IMR-90 (cell line): ENCODE measurements around the gene ASS1.

ENCODE experiments used
- MXI1 ChIP-seq: IDR thresholded peaks from 2 replicates; pipeline ENCODE4 v1.6.1; 2012; ENCODE audit warnings: low read depth, mild to moderate bottlenecking, low read length, moderate library complexity, borderline replicate concordance
- POLR2A ChIP-seq: IDR thresholded peaks from 2 replicates; pipeline ENCODE4 v1.6.1; 2012; ENCODE audit warnings: mild to moderate bottlenecking, low read depth, low read length
- RAD21 ChIP-seq: IDR thresholded peaks from 2 replicates; pipeline ENCODE4 v1.6.1; 2012; ENCODE audit warnings: low read length, improper control_type of control experiment
- TF ChIP-seq, protein P1 (sequence below): conservative IDR thresholded peaks from 2 replicates; pipeline ENCODE4 v1.5.1; 2012; ENCODE audit warnings: mild to moderate bottlenecking, low read depth, low read length, improper control_type of control experiment

DNA sequence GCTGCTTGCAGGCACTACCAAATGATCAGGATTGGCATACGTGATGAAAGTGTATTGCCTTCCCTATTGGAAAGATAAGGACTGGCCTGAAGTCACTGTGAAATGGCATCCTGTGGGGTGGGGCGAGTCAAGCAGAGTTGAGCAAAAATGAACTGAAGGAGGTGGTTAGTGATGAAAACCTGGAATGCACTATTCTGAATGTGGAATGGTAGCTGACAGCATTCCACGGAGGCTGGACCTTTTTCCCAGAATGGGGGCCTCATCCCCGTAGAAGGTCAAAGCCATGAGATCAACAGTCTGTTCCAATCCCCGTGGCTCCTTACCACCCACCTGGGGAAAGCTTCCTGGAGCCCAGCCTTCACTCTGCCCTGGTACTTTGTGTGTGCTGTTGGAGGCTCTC lies 37.7 kb downstream of the ASS1 start:
- TF ChIP-seq, protein P1, sequence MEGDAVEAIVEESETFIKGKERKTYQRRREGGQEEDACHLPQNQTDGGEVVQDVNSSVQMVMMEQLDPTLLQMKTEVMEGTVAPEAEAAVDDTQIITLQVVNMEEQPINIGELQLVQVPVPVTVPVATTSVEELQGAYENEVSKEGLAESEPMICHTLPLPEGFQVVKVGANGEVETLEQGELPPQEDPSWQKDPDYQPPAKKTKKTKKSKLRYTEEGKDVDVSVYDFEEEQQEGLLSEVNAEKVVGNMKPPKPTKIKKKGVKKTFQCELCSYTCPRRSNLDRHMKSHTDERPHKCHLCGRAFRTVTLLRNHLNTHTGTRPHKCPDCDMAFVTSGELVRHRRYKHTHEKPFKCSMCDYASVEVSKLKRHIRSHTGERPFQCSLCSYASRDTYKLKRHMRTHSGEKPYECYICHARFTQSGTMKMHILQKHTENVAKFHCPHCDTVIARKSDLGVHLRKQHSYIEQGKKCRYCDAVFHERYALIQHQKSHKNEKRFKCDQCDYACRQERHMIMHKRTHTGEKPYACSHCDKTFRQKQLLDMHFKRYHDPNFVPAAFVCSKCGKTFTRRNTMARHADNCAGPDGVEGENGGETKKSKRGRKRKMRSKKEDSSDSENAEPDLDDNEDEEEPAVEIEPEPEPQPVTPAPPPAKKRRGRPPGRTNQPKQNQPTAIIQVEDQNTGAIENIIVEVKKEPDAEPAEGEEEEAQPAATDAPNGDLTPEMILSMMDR: no peak
- TF ChIP-seq POLR2A: no peak
- TF ChIP-seq RAD21: no peak
- TF ChIP-seq MXI1: no peak
